ENCODE data around the gene TMOD2. TPM values are rescaled to one million over a fixed set of nuclear protein-coding genes. Genes with fewer than 3 reads are reported as not detected.

The TMOD2 gene
- total and polyA plus RNA-seq, 2 experiments from 2014 or later = 3.0 to 5.9 TPM

DNA sequence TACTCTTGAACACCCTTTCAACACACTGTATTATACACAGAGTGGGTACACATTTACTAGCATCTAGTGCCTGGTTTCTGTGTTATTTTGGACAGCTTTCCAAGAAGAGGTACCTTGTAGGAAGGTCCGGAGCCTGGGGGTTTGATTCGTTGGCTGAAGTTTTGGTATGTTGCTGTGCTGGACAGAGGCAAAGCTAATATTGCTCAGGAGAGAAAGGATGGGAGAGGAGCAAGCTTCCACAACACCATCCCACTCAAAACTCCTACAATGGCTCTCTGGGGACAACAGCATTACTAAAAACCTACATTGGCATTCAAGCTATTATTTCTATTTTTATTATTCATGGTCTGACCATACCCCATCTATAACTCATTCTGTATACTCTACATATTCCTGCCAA lies 12.8 kb upstream of the TMOD2 start:
- peaks cover 22% of the 10 kb centered on the region for H3K27me3 Mint-ChIP-seq (ENCODE audit: insufficient read depth, low read depth, poor library complexity)
- Histone ChIP-seq H3K27ac (ENCODE audit: low read depth) (no peak overlapping the region), H3K36me3 (ENCODE audit: insufficient read depth) (no peaks in the 10 kb centered on the region), H3K79me2 (replicated peaks; ENCODE audit: insufficient read depth) (no peaks in the 10 kb centered on the region), H3F3A (replicated peaks; ENCODE audit: low read depth) (no peaks in the 10 kb centered on the region), H3K9me2 (ENCODE audit: insufficient read depth) (no peaks in the 10 kb centered on the region), H2AFZ (no peak overlapping the region), H4K20me1 (replicated peaks; ENCODE audit: insufficient read depth) (no peaks in the 10 kb centered on the region), H3K4me1 (ENCODE audit: insufficient read depth) (peaks cover 8% of the 10 kb centered on the region), H3K27me3 (ENCODE audit: insufficient read depth) (peaks cover 42% of the 10 kb centered on the region), H3K4me2 (no peak overlapping the region), H3K4me3 (0 out of 2 replicates have a peak overlapping the region, but pooled peaks have one; percentile 65)
- no peaks in the 10 kb centered on the region; the same call in 2 of the 3 replicates for H3K36me3 Mint-ChIP-seq (ENCODE audit: low read depth)
- H3K27ac Mint-ChIP-seq = no peak overlapping the region
- no peaks in the 10 kb centered on the region; the same call in 2 of the 3 replicates for H3K9me3 Mint-ChIP-seq
- peaks cover 12% of the 10 kb centered on the region for H3K4me1 Mint-ChIP-seq
- TF ChIP-seq POLR2AphosphoS5 (IDR thresholded peaks at IDR 0.05; ENCODE audit: low read depth) (no peak), EZH2 (IDR thresholded peaks at IDR 0.05; ENCODE audit: low read depth, unreplicated experiment) (no peak)
- TF ChIP-seq, protein P1, sequence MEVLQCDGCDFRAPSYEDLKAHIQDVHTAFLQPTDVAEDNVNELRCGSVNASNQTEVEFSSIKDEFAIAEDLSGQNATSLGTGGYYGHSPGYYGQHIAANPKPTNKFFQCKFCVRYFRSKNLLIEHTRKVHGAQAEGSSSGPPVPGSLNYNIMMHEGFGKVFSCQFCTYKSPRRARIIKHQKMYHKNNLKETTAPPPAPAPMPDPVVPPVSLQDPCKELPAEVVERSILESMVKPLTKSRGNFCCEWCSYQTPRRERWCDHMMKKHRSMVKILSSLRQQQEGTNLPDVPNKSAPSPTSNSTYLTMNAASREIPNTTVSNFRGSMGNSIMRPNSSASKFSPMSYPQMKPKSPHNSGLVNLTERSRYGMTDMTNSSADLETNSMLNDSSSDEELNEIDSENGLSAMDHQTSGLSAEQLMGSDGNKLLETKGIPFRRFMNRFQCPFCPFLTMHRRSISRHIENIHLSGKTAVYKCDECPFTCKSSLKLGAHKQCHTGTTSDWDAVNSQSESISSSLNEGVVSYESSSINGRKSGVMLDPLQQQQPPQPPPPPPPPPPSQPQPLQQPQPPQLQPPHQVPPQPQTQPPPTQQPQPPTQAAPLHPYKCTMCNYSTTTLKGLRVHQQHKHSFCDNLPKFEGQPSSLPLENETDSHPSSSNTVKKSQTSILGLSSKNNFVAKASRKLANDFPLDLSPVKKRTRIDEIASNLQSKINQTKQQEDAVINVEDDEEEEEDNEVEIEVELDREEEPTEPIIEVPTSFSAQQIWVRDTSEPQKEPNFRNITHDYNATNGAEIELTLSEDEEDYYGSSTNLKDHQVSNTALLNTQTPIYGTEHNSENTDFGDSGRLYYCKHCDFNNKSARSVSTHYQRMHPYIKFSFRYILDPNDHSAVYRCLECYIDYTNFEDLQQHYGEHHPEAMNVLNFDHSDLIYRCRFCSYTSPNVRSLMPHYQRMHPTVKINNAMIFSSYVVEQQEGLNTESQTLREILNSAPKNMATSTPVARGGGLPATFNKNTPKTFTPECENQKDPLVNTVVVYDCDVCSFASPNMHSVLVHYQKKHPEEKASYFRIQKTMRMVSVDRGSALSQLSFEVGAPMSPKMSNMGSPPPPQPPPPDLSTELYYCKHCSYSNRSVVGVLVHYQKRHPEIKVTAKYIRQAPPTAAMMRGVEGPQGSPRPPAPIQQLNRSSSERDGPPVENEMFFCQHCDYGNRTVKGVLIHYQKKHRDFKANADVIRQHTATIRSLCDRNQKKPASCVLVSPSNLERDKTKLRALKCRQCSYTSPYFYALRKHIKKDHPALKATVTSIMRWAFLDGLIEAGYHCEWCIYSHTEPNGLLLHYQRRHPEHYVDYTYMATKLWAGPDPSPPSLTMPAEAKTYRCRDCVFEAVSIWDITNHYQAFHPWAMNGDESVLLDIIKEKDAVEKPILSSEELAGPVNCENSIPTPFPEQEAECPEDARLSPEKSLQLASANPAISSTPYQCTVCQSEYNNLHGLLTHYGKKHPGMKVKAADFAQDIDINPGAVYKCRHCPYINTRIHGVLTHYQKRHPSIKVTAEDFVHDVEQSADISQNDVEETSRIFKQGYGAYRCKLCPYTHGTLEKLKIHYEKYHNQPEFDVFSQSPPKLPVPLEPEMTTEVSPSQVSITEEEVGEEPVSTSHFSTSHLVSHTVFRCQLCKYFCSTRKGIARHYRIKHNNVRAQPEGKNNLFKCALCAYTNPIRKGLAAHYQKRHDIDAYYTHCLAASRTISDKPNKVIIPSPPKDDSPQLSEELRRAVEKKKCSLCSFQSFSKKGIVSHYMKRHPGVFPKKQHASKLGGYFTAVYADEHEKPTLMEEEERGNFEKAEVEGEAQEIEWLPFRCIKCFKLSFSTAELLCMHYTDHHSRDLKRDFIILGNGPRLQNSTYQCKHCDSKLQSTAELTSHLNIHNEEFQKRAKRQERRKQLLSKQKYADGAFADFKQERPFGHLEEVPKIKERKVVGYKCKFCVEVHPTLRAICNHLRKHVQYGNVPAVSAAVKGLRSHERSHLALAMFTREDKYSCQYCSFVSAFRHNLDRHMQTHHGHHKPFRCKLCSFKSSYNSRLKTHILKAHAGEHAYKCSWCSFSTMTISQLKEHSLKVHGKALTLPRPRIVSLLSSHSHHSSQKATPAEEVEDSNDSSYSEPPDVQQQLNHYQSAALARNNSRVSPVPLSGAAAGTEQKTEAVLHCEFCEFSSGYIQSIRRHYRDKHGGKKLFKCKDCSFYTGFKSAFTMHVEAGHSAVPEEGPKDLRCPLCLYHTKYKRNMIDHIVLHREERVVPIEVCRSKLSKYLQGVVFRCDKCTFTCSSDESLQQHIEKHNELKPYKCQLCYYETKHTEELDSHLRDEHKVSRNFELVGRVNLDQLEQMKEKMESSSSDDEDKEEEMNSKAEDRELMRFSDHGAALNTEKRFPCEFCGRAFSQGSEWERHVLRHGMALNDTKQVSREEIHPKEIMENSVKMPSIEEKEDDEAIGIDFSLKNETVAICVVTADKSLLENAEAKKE (CRISPR knock-in tag; IDR thresholded peaks at IDR 0.05) = no peak
- TF ChIP-seq, protein P2, sequence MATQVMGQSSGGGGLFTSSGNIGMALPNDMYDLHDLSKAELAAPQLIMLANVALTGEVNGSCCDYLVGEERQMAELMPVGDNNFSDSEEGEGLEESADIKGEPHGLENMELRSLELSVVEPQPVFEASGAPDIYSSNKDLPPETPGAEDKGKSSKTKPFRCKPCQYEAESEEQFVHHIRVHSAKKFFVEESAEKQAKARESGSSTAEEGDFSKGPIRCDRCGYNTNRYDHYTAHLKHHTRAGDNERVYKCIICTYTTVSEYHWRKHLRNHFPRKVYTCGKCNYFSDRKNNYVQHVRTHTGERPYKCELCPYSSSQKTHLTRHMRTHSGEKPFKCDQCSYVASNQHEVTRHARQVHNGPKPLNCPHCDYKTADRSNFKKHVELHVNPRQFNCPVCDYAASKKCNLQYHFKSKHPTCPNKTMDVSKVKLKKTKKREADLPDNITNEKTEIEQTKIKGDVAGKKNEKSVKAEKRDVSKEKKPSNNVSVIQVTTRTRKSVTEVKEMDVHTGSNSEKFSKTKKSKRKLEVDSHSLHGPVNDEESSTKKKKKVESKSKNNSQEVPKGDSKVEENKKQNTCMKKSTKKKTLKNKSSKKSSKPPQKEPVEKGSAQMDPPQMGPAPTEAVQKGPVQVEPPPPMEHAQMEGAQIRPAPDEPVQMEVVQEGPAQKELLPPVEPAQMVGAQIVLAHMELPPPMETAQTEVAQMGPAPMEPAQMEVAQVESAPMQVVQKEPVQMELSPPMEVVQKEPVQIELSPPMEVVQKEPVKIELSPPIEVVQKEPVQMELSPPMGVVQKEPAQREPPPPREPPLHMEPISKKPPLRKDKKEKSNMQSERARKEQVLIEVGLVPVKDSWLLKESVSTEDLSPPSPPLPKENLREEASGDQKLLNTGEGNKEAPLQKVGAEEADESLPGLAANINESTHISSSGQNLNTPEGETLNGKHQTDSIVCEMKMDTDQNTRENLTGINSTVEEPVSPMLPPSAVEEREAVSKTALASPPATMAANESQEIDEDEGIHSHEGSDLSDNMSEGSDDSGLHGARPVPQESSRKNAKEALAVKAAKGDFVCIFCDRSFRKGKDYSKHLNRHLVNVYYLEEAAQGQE (IDR thresholded peaks at IDR 0.05; ENCODE audit: unreplicated experiment) = peak; percentile 55
- DNase-seq (ENCODE audit: low spot score) (no peak), ATAC-seq (no peak)
- peak overlapping the region; percentile 65 for H3K4me3 Mint-ChIP-seq
